Breast epithelium (tissue), 4 donors: ENCODE results near the gene HMGXB3. TPM values are rescaled to one million over a fixed set of nuclear protein-coding genes. Genes with fewer than 3 reads are reported as not detected.
"Not testable (repeated sequence)": the region's sequence is repeated elsewhere in the genome, so short reads cannot be mapped to it uniquely, and the experiment has no call there.

ENCODE experiments used
- DNase-seq, 2 donors: peaks; one replicate each; pipeline ENCODE4 v3.0.0-alpha.2; 2019; ENCODE audit warnings: low spot score in 2 of 2
- H3K27ac ChIP-seq, 2 donors: fragments of 200-600 bp; sonication (generic) in 1 of 2; one replicate each; pipeline ENCODE4 v1.5.1; 2016 to 2019; ENCODE audit warnings: mild to moderate bottlenecking in 1 of 2
- H3K27me3 ChIP-seq, 2 donors: fragments of 200-600 bp; sonication (generic) in 1 of 2; one replicate each; pipeline versions ENCODE4 v1.5.1 to v1.6.0; 2017 to 2019; ENCODE audit warnings: control low read depth in 1 of 2, mild to moderate bottlenecking in 1 of 2
- H3K36me3 ChIP-seq: fragments of 200-600 bp; one replicate; pipeline ENCODE4 v1.5.1; 2019
- H3K4me1 ChIP-seq, 2 donors: fragments of 200-600 bp; sonication (generic); one replicate each; pipeline ENCODE4 v1.5.1; 2016 to 2019; ENCODE audit warnings: control low read depth in 1 of 2
- H3K4me3 ChIP-seq, 3 donors: fragments of 200-600 bp; sonication (generic); 1 replicate in 2 of 3; 2 replicates in 1 of 3; pipeline ENCODE4 v1.5.1; 2016 to 2019; ENCODE audit warnings: mild to moderate bottlenecking in 3 of 3, moderate library complexity in 2 of 3
- H3K9me3 ChIP-seq, 2 donors: fragments of 200-600 bp; sonication (generic) in 1 of 2; one replicate each; pipeline ENCODE4 v1.5.1; 2016 to 2019; ENCODE audit warnings: control low read depth in 1 of 2
- CTCF ChIP-seq, 3 donors: fragments of 450-650 bp; IDR thresholded peaks; one replicate each; pipeline ENCODE4 v1.5.1; 2016 to 2017; ENCODE audit warnings: antibody characterized with exemption in 3 of 3, mild to moderate bottlenecking in 3 of 3, moderate library complexity in 3 of 3
- POLR2A ChIP-seq: fragments of 450-650 bp; IDR thresholded peaks from one replicate; pipeline ENCODE4 v1.6.1; 2016; ENCODE audit warnings: antibody characterized with exemption, mild to moderate bottlenecking, moderate library complexity
- POLR2AphosphoS5 ChIP-seq, 3 donors: sonication (generic); formaldehyde crosslinking; IDR thresholded peaks; one replicate each; pipeline ENCODE4 v1.6.1; 2017; ENCODE audit warnings: antibody characterized with exemption in 3 of 3
- intact Hi-C: fragments of 100-400 bp; cut with DNase I; formaldehyde crosslinking; loops from one replicate; pipeline ENCODE4 v1.15.1; 2023; ENCODE audit warnings: low total_unique reads
- total RNA-seq, 3 donors: library from RNA; depleted of rRNA; stranded (reverse); fragments of >200 nt; gene quantifications; one replicate each; pipeline ENCODE4 v1.1.0, GENCODE V29; 2016

Gene HMGXB3
- total RNA-seq, 3 donors from 2014 or later, result 35.2 to 80.9 (median 57.7) TPM

GRCh38 chr5:150082374-150082773, 81.8 kb downstream of the HMGXB3 start:
- Histone ChIP-seq H3K27me3 (no peaks in the 10 kb centered on the region), H3K4me3 (no peak overlapping the region), H3K9me3 (no peaks in the 10 kb centered on the region), H3K27ac (no peak overlapping the region), H3K4me1 (no peaks in the 10 kb centered on the region), H3K36me3 (no peaks in the 10 kb centered on the region)
- TF ChIP-seq CTCF (IDR thresholded peaks at IDR 0.05) (no peak), POLR2A (no peak), POLR2AphosphoS5 (IDR thresholded peaks at IDR 0.05) (no peak)
- intact Hi-C loops, result no loop called here
- DNase-seq, result no peak

- peak overlapping the region in 1 of 3 donors; percentile 23 for H3K4me3 ChIP-seq
- no peaks in the 10 kb centered on the region for H3K4me1 ChIP-seq
- intact Hi-C loops, result no loop called here
- H3K9me3 ChIP-seq, result no peaks in the 10 kb centered on the region
- DNase-seq, result peak in 1 of 2 donors; percentile 13
- TF ChIP-seq POLR2AphosphoS5 (IDR thresholded peaks at IDR 0.05), result no peak
- TF ChIP-seq POLR2A, result no peak
- TF ChIP-seq CTCF (IDR thresholded peaks at IDR 0.05), result no peak
- H3K27me3 ChIP-seq, result no peaks in the 10 kb centered on the region
- H3K36me3 ChIP-seq, result no peaks in the 10 kb centered on the region
- H3K27ac ChIP-seq, result no peak overlapping the region
Observed at GRCh38 chr5:150082889-150083288, 82.3 kb downstream of the HMGXB3 start.

GRCh38 chr5:150084754-150085153, 84.2 kb downstream of the HMGXB3 start:
- DNase-seq, intact Hi-C loops, H3K36me3 ChIP-seq, H3K27ac ChIP-seq, H3K4me1 ChIP-seq, H3K27me3 ChIP-seq, H3K9me3 ChIP-seq: not testable (repeated sequence)
- peak overlapping the region in 2 of 3 donors; percentile 24 to 41 for H3K4me3 ChIP-seq

- H3K9me3 ChIP-seq, result no peaks in the 10 kb centered on the region
- no peaks in the 10 kb centered on the region for H3K36me3 ChIP-seq
- TF ChIP-seq CTCF (IDR thresholded peaks at IDR 0.05), result no peak
- no peak for TF ChIP-seq POLR2A
- TF ChIP-seq POLR2AphosphoS5 (IDR thresholded peaks at IDR 0.05), result no peak
- no peaks in the 10 kb centered on the region for H3K27me3 ChIP-seq
- H3K4me1 ChIP-seq, result no peaks in the 10 kb centered on the region
- H3K27ac ChIP-seq, result no peak overlapping the region
- H3K4me3 ChIP-seq, result peak overlapping the region; percentile 24 to 41 (median 41)
- intact Hi-C loops, result no loop called here
- peak in 1 of 2 donors; percentile 6 for DNase-seq
Observed at GRCh38 chr5:150085191-150085912, 84.8 kb downstream of the HMGXB3 start.

- intact Hi-C loops, result no loop called here
- H3K4me1 ChIP-seq, result no peaks in the 10 kb centered on the region
- TF ChIP-seq CTCF (IDR thresholded peaks at IDR 0.05) (no peak), POLR2A (no peak), POLR2AphosphoS5 (IDR thresholded peaks at IDR 0.05) (no peak)
- H3K27ac ChIP-seq, result no peak within 1 kb of the TSS
- H3K36me3 ChIP-seq, result no peaks in the 10 kb centered on the region
- H3K9me3 ChIP-seq, result no peaks in the 10 kb centered on the region
- peak in 1 of 2 donors; percentile 6 for DNase-seq
- H3K4me3 ChIP-seq, result peak within 1 kb of the TSS; percentile 24 to 41 (median 41)
- no peaks in the 10 kb centered on the region for H3K27me3 ChIP-seq
Observed at GRCh38 chr5:150085950-150086715, 85.6 kb downstream of the HMGXB3 start, which contains the start of gene CSF1R. CSF1R (minus strand) TSS chr5:150086554; CDS start chr5:150086427, 127 bp downstream.
